Measurements from ENCODE around the gene CDKN2B-AS1. TPM values are rescaled to one million over a fixed set of nuclear protein-coding genes. Genes with fewer than 3 reads are reported as not detected.
A peak's percentile ranks its signal among the peaks of the same experiment; 100 is the strongest.

CDKN2B-AS1 gene
- total RNA-seq, 4 donors from 2014 or later, result 0.38 to 0.56 TPM; not detected in 2

DNA sequence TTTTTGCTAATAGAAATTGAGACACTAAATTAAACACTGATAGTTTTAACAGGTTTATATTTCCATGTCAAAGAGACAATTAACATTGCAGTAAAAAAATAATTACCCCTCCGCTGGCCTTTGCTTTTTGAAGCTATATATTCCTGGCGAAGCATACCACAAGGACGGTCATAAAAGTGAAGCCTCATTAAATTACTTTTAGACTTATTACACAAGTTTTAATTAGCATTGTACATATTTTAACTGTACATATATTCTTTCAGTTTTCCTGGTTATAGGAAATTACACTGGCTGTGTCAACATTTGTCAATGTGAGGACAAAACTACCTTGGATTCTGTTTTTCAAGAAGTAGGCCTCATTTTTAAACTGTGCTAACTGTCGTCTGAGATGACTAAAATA lies 1.6 kb upstream of the CDKN2B-AS1 start:
- peaks cover 17% of the 10 kb centered on the region for H3K27me3 ChIP-seq

DNA sequence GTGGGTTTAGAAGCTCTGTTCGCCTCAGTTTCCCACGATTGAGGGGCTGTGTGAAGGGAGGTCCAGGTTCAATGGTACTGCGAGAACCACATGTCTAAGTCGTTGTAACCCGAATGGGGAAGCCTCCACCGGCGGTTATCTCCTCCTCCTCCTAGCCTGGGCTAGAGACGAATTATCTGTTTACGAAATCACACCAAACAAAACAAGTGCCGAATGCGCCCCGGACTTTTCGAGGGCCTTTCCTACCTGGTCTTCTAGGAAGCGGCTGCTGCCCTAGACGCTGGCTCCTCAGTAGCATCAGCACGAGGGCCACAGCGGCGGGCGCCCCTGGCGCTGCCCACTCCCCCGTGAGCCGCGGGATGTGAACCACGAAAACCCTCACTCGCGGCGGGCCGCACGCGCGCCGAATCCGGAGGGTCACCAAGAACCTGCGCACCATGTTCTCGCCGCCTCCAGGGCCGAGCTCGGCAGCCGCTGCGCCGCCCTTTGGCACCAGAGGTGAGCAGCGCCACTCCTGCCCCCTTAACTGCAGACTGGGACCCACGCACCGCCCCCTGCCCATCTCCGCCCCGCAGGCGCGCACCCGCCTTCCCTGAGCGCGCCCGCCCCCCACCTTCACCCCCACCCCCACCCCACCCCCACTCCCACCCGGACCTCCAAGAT lies 567 bp upstream of the CDKN2B-AS1 start, which contains the start of gene CDKN2A:
CDKN2A (minus strand) TSS at position 500 of the 663 bp plus-strand sequence.
- intact Hi-C loops (cut with DNase I), result no loop called here

More for the DNA sequence above, 1.6 kb upstream of the CDKN2B-AS1 start:
- Histone ChIP-seq H3K27ac (no peak overlapping the region), H3K4me3 (replicated peaks in 1 of 3) (no peak overlapping the region), H3K4me1 (peaks cover 8 to 12% of the 10 kb centered on the region in 2 donors), H3K36me3 (no peaks in the 10 kb centered on the region), H3K9me3 (no peaks in the 10 kb centered on the region)
- DNase-seq, result no peak
- intact Hi-C loops (cut with DNase I), result no loop called here
- no peak for TF ChIP-seq POLR2A (IDR thresholded peaks at IDR 0.05)
- TF ChIP-seq, protein P1, sequence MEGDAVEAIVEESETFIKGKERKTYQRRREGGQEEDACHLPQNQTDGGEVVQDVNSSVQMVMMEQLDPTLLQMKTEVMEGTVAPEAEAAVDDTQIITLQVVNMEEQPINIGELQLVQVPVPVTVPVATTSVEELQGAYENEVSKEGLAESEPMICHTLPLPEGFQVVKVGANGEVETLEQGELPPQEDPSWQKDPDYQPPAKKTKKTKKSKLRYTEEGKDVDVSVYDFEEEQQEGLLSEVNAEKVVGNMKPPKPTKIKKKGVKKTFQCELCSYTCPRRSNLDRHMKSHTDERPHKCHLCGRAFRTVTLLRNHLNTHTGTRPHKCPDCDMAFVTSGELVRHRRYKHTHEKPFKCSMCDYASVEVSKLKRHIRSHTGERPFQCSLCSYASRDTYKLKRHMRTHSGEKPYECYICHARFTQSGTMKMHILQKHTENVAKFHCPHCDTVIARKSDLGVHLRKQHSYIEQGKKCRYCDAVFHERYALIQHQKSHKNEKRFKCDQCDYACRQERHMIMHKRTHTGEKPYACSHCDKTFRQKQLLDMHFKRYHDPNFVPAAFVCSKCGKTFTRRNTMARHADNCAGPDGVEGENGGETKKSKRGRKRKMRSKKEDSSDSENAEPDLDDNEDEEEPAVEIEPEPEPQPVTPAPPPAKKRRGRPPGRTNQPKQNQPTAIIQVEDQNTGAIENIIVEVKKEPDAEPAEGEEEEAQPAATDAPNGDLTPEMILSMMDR (IDR thresholded peaks at IDR 0.05), result no peak
- WGBS, 2 donors, result 95 to 97% methylated on average over 4 of the region's 4 CpGs

DNA sequence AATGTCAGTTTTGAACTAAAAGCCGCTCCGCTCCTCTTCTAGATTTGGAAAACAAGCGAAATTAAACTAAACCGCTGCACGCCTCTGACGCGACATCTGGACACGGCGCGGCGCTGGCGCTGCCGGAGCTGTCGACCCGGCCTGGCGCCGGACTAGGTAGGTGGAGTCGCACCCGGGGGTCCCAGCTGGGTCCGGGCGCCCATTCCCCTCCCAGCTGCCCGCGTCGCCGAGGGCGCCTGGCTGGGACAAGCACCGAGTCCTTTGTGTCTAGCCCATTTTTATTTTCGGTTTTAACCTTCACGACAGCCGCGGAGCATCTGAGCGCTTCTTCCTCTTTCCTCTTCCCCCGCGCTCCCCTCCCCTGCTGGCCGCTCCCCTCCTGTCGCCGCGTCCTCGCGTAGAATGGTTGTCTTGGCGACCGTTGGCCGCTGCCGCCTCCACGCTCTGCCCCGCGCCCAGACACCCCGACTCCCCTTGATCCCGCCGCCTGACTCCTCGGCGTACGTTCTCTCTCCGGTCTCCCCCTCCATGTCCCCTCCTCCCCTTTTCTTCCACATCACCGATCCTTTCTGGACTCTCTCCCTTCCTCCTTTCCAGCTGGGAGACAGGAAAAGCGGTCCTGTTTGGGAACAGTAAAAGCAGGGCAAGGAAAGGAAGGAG lies 545 bp downstream of the CDKN2B-AS1 start:
- intact Hi-C loops (cut with DNase I), result no loop called here
- WGBS, 2 donors, result 1 to 2% methylated on average over 56 of the region's 56 CpGs
- H3K36me3 ChIP-seq, result no peaks in the 10 kb centered on the region
- peak; percentile 37 for DNase-seq
- peaks cover 10% of the 10 kb centered on the region for H3K27me3 ChIP-seq
- TF ChIP-seq, protein P1 (IDR thresholded peaks at IDR 0.05), result peak in 1 of 6 experiments; percentile 2
- no peak for TF ChIP-seq POLR2A (IDR thresholded peaks at IDR 0.05)
- H3K9me3 ChIP-seq, result no peaks in the 10 kb centered on the region
- H3K27ac ChIP-seq, result peak overlapping the region; percentile 42 to 62 (median 46)
- peaks cover 8 to 12% of the 10 kb centered on the region in 2 donors for H3K4me1 ChIP-seq
- H3K4me3 ChIP-seq (replicated peaks in 1 of 3), result peak overlapping the region; percentile 7 to 81 (median 58)

More for the DNA sequence above, 567 bp upstream of the CDKN2B-AS1 start, which contains the start of gene CDKN2A:
- TF ChIP-seq, protein P1 (IDR thresholded peaks at IDR 0.05), result no peak
- no peak for TF ChIP-seq POLR2A (IDR thresholded peaks at IDR 0.05)
- H3K36me3 ChIP-seq, result no peaks in the 10 kb centered on the region
- peaks cover 11% of the 10 kb centered on the region for H3K27me3 ChIP-seq
- DNase-seq, result no peak
- WGBS, 2 donors, result 14 to 19% methylated on average over 14 to 21 of the region's 53 CpGs
- H3K4me1 ChIP-seq, result peaks cover 8 to 12% of the 10 kb centered on the region in 2 donors
- peak within 1 kb of the TSS; percentile 7 to 81 (median 58) for H3K4me3 ChIP-seq (replicated peaks in 1 of 3)
- H3K27ac ChIP-seq, result peak within 1 kb of the TSS; percentile 42 to 62 (median 46)
- H3K9me3 ChIP-seq, result no peaks in the 10 kb centered on the region

DNA sequence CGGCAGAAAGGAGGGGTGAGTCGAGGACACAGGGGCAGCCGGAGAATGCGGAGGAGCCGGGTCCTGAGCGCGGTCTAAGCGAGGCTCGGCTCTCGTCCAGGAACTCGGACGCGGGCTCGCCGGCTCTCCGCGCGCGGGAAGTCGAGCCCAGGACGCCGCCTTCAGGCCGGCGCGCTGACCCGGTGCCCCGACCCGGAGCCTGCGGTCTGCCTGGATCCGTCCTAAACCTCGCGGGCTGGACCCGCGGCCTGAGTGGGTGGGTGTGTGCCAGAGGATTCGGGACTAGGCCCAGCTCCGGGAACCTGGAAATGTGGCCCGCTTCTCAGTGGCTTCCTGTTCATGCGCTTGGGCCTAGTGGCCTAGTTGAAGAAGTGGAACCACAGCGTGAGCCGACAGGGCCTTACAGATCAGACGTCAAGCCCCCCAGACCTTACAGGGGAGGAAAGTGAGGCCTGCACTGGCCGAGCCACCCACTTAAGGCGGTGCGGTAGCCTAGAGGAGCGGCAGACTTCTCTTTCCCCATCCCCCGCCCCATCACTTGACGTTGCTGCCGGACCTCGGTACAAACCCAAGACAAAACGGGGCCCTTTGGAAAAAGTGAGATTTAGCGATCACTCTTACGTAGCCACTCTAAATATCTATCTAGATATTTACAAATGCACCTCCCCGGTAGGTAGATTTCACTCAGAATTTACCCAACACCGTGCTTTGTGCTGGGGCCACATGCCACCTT lies 1.2 kb downstream of the CDKN2B-AS1 start:
- DNase-seq, result peak; percentile 9 to 13
- no peaks in the 10 kb centered on the region for H3K36me3 ChIP-seq
- H3K4me3 ChIP-seq (replicated peaks in 1 of 3), result peak overlapping the region; percentile 7 to 81 (median 58)
- H3K4me1 ChIP-seq, result peaks cover 8 to 12% of the 10 kb centered on the region in 2 donors
- no peak for TF ChIP-seq POLR2A (IDR thresholded peaks at IDR 0.05)
- TF ChIP-seq, protein P1 (IDR thresholded peaks at IDR 0.05), result no peak
- H3K27me3 ChIP-seq, result peaks cover 10% of the 10 kb centered on the region
- intact Hi-C loops (cut with DNase I), result no loop called here
- H3K27ac ChIP-seq, result peak overlapping the region in 1 of 3 donors; percentile 62
- H3K9me3 ChIP-seq, result no peaks in the 10 kb centered on the region
- WGBS, 2 donors, result 18 to 20% methylated on average over 41 to 50 of the region's 54 CpGs
